Karpas-422 (cell line): ENCODE data around the gene C2orf81. TPM values are rescaled to one million over a fixed set of nuclear protein-coding genes. Genes with fewer than 3 reads are reported as not detected.
"Not testable (repeated sequence)": the region's sequence is repeated elsewhere in the genome, so short reads cannot be mapped to it uniquely, and the experiment has no call there.

ENCODE experiments used
- DNase-seq: peaks from one replicate; pipeline ENCODE4 v3.0.0-alpha.2; 2015
- H2AFZ ChIP-seq: fragments of 200-600 bp; sonication (generic); 2 replicates; pipeline ENCODE4 v1.6.1; 2014; ENCODE audit warnings: antibody characterized with exemption, low read length, mixed read lengths
- H3K27ac ChIP-seq: fragments of 200-600 bp; sonication (generic); 2 replicates; pipeline ENCODE4 v1.5.1; 2014; ENCODE audit warnings: mild to moderate bottlenecking, low read length, moderate library complexity
- H3K27me3 ChIP-seq: fragments of 200-600 bp; sonication (generic); 2 replicates; pipeline ENCODE4 v1.6.1; 2014; ENCODE audit warnings: low read length, mixed read lengths
- H3K36me3 ChIP-seq: fragments of 200-600 bp; sonication (generic); 2 replicates; pipeline ENCODE4 v1.6.1; 2014; ENCODE audit warnings: low read length, mixed read lengths; ENCODE audit not compliant: insufficient read depth
- H3K4me1 ChIP-seq: fragments of 200-600 bp; sonication (generic); 2 replicates; pipeline ENCODE4 v1.6.1; 2014; ENCODE audit warnings: mild to moderate bottlenecking, low read length, mixed read lengths
- H3K4me2 ChIP-seq: fragments of 200-600 bp; sonication (generic); 2 replicates; pipeline ENCODE4 v1.6.1; 2014; ENCODE audit warnings: low read length, low read depth, mild to moderate bottlenecking; ENCODE audit not compliant: poor library complexity, severe bottlenecking
- H3K4me3 ChIP-seq: fragments of 200-600 bp; sonication (generic); 2 replicates; pipeline ENCODE4 v1.5.1; 2014; ENCODE audit warnings: mild to moderate bottlenecking, antibody characterized with exemption, low read length, mixed read lengths
- H3K79me2 ChIP-seq: fragments of 200-600 bp; sonication (generic); 2 replicates; pipeline ENCODE4 v1.6.1; 2014; ENCODE audit warnings: mild to moderate bottlenecking, low read length, mixed read lengths
- H3K9ac ChIP-seq: fragments of 200-600 bp; sonication (generic); 2 replicates; pipeline ENCODE4 v1.6.0; 2014; ENCODE audit warnings: low read length
- H3K9me2 ChIP-seq: fragments of 200-600 bp; sonication (generic), shearing (Covaris generic); replicated peaks from 2 replicates; pipeline ENCODE4 v1.6.0; 2014; ENCODE audit warnings: mild to moderate bottlenecking, low read length, moderate library complexity; ENCODE audit not compliant: insufficient read depth
- H3K9me3 ChIP-seq: fragments of 300-700, 200-600 bp; sonication (generic); 2 replicates; pipeline ENCODE4 v1.6.1; 2014; ENCODE audit warnings: low read length, mixed read lengths
- H4K20me1 ChIP-seq: fragments of 200-600 bp; sonication (generic); 2 replicates; pipeline ENCODE4 v1.6.1; 2014; ENCODE audit warnings: mild to moderate bottlenecking, antibody characterized with exemption, low read length, low read depth; ENCODE audit not compliant: insufficient read depth
- total RNA-seq: library from RNA; depleted of rRNA; stranded (reverse); fragments of >200 nt; shearing (Covaris generic); gene quantifications from 2 replicates; pipeline ENCODE4 v1.2.3, GENCODE V29; 2014; ENCODE audit warnings: low replicate concordance

Gene C2orf81
- total RNA-seq, 1 experiment from 2014 or later = 3.8 TPM

GRCh38 chr2:74448771-74449170 lies 27.4 kb upstream of the C2orf81 start:
- no peaks in the 10 kb centered on the region; the same call in 1 of the 2 replicates for H3K27me3 ChIP-seq
- no peak overlapping the region for H2AFZ ChIP-seq
- H3K9me3 ChIP-seq = no peaks in the 10 kb centered on the region
- H3K27ac ChIP-seq = no peak overlapping the region
- no peak for DNase-seq
- no peak overlapping the region for H3K9ac ChIP-seq
- no peaks in the 10 kb centered on the region for H3K36me3 ChIP-seq
- H3K79me2 ChIP-seq = no peaks in the 10 kb centered on the region
- H3K9me2 ChIP-seq = no peaks in the 10 kb centered on the region
- H3K4me3 ChIP-seq = no peak overlapping the region
- no peaks in the 10 kb centered on the region for H4K20me1 ChIP-seq
- peaks cover 10% of the 10 kb centered on the region for H3K4me1 ChIP-seq
- no peak overlapping the region for H3K4me2 ChIP-seq

GRCh38 chr2:74447230-74447999 lies 26.0 kb upstream of the C2orf81 start:
- DNase-seq = no peak
- H3K27me3 ChIP-seq = no peaks in the 10 kb centered on the region; the same call in 1 of the 2 replicates
- peaks cover 11% of the 10 kb centered on the region for H3K4me1 ChIP-seq
- H3K9ac ChIP-seq = no peak overlapping the region
- no peaks in the 10 kb centered on the region for H3K79me2 ChIP-seq
- no peak overlapping the region for H3K27ac ChIP-seq
- no peaks in the 10 kb centered on the region for H3K9me2 ChIP-seq
- no peaks in the 10 kb centered on the region for H3K36me3 ChIP-seq
- no peak overlapping the region for H2AFZ ChIP-seq
- no peak overlapping the region for H3K4me3 ChIP-seq
- H4K20me1 ChIP-seq = no peaks in the 10 kb centered on the region
- no peak overlapping the region for H3K4me2 ChIP-seq
- H3K9me3 ChIP-seq = no peaks in the 10 kb centered on the region

DNA sequence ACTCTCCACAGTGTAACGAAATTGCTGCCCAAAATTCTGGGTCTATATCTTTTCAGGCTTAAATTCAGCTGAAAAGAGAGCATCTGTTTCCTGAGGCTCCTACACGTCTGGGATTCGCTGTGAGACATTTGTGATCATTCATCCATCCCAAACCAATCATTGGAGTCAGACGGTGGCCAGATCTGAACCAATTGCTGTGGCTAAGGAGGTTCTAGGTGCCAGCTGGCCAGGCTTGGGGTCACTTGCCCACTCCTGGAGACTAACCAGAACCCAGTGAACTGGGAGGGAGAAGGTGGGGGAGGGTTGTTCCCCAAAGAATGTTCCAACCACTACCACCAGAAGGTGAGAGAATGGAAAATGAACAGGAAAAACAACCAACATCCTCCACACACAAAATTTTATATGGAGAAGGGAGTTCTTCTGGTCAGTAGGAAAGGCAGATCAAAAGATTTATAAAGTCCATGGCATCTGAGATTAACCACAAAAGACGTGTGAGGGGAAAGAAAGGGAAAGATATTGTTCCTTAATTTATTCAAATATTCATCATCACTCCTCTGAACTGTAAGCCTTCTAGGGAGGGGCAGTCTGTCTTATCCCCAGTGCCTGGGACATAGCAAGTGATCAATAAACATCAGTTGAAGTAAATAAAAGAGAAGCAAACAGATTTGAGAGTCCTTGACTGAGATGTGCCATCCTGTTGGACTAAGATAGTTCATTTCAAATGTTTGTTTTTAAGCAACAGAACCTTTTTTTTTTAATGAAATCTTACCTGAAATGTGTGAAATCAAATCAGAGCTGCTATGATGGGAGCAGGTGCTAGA lies 23.3 kb upstream of the C2orf81 start:
- Histone ChIP-seq H3K27ac (no peak overlapping the region), H2AFZ (no peak overlapping the region), H3K9ac (0 out of 2 replicates have a peak overlapping the region, but pooled peaks have one; percentile 13), H3K4me2 (peak overlapping the region; percentile 21), H3K4me3 (peak overlapping the region; percentile 2; the same call in 1 of the 2 replicates), H3K79me2 (no peaks in the 10 kb centered on the region), H3K4me1 (peaks cover 23% of the 10 kb centered on the region), H3K9me2 (no peaks in the 10 kb centered on the region), H3K27me3 (no peaks in the 10 kb centered on the region; the same call in 1 of the 2 replicates), H3K36me3 (no peaks in the 10 kb centered on the region), H4K20me1 (no peaks in the 10 kb centered on the region), H3K9me3 (no peaks in the 10 kb centered on the region)
- DNase-seq = no peak

- H3K27me3 ChIP-seq, H3K36me3 ChIP-seq, H3K79me2 ChIP-seq, H3K4me2 ChIP-seq, H3K27ac ChIP-seq, DNase-seq, H2AFZ ChIP-seq, H3K9me3 ChIP-seq, H3K9ac ChIP-seq, H4K20me1 ChIP-seq, H3K9me2 ChIP-seq, H3K4me3 ChIP-seq: not testable (repeated sequence)
- peaks cover 43% of the 10 kb centered on the region for H3K4me1 ChIP-seq
Observed at GRCh38 chr2:74442483-74443297, 21.3 kb upstream of the C2orf81 start.

- peak within 1 kb of the TSS; percentile 71; the same call in 1 of the 2 replicates for H3K4me3 ChIP-seq
- 0 out of 2 replicates have a peak, but pooled peaks cover 2% of the 10 kb centered on the region for H3K79me2 ChIP-seq
- H2AFZ ChIP-seq = peak within 1 kb of the TSS; percentile 89
- DNase-seq = no peak
- H3K4me1 ChIP-seq = peaks cover 51% of the 10 kb centered on the region
- H3K9me3 ChIP-seq = no peaks in the 10 kb centered on the region
- peak within 1 kb of the TSS; percentile 83 for H3K9ac ChIP-seq
- no peaks in the 10 kb centered on the region for H3K9me2 ChIP-seq
- no peaks in the 10 kb centered on the region for H4K20me1 ChIP-seq
- H3K36me3 ChIP-seq = no peaks in the 10 kb centered on the region
- H3K27me3 ChIP-seq = no peaks in the 10 kb centered on the region; the same call in 1 of the 2 replicates
- peak within 1 kb of the TSS; percentile 71 for H3K4me2 ChIP-seq
- H3K27ac ChIP-seq = no peak within 1 kb of the TSS
Observed at GRCh38 chr2:74441690-74442482, 20.5 kb upstream of the C2orf81 start, which contains the start of gene RTKN. Gene RTKN (minus strand): TSS chr2:74441937. CDS start chr2:74441816, 121 bp downstream.

DNA sequence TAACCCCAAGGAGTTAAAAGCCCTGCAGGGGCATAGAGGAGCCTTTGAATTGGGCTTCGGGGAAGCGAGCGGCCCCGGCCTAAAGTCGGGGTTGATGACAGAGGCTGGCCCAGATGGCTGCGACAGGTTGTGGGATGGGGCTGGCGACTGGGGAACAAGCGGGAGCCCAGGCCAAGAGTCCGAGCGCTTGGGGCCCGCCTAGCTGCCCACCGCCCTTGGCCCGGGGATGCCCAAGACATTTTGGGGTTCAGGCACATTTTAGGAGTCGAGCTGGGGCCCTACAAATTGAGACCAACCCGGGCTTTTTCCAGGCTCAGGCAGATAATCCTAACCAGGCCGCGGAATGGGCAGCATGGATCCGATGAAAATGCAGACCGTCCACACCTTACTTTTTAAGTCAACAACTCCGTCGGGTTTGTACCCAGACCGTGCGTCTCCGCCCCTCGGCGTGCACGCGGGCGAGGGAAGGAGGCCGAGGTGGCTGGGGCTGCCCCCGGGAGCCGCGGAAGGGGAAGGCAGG lies 19.8 kb upstream of the C2orf81 start:
- H4K20me1 ChIP-seq = no peaks in the 10 kb centered on the region
- H3K9ac ChIP-seq = no peak overlapping the region
- H3K79me2 ChIP-seq = 0 out of 2 replicates have a peak, but pooled peaks cover 2% of the 10 kb centered on the region
- H3K4me3 ChIP-seq = no peak overlapping the region
- H2AFZ ChIP-seq = no peak overlapping the region
- no peaks in the 10 kb centered on the region; the same call in 1 of the 2 replicates for H3K27me3 ChIP-seq
- no peaks in the 10 kb centered on the region for H3K9me2 ChIP-seq
- no peak overlapping the region for H3K27ac ChIP-seq
- H3K36me3 ChIP-seq = no peaks in the 10 kb centered on the region
- DNase-seq = no peak
- H3K4me2 ChIP-seq = no peak overlapping the region
- H3K9me3 ChIP-seq = no peaks in the 10 kb centered on the region
- peaks cover 56% of the 10 kb centered on the region for H3K4me1 ChIP-seq
